ENCODE data around the gene CCDC157. TPM values are rescaled to one million over a fixed set of nuclear protein-coding genes. Genes with fewer than 3 reads are reported as not detected.

Gene CCDC157
- total RNA-seq, 2 donors from 2014 or later = 6.1 to 7.2 TPM

GRCh38 chr22:30414525-30415047, 57.8 kb downstream of the CCDC157 start:
- Histone ChIP-seq H3K4me1 (ENCODE audit: control insufficient read depth, insufficient read depth, low read length) (no peaks in the 10 kb centered on the region), H3K4me3 (ENCODE audit: low read length) (no peak overlapping the region), H3K9ac (ENCODE audit: extremely low read depth, low read length, poor library complexity, severe bottlenecking) (no peak overlapping the region), H3K36me3 (ENCODE audit: control insufficient read depth, insufficient read depth, low read length) (peaks cover 68% of the 10 kb centered on the region), H3K27me3 (ENCODE audit: control insufficient read depth, insufficient read depth, low read length, poor library complexity, severe bottlenecking) (no peaks in the 10 kb centered on the region), H3K27ac (ENCODE audit: low read depth, low read length) (no peak overlapping the region), H3K9me3 (ENCODE audit: control insufficient read depth, low read length) (no peaks in the 10 kb centered on the region)
- no peak for DNase-seq
- no peak overlapping the region for H3K27ac Mint-ChIP-seq
- 96 to 98% methylated on average over 3 to 4 of the region's 4 CpGs for WGBS, 2 experiments (ENCODE audit: insufficient coverage in 1 of 2, insufficient read length in 1 of 2)
- no peak overlapping the region for H3K4me3 Mint-ChIP-seq
- no peak for TF ChIP-seq CTCF (conservative IDR thresholded peaks at IDR 0.05)
- no peaks in the 10 kb centered on the region for H3K27me3 Mint-ChIP-seq (ENCODE audit: insufficient read depth)
- H3K4me1 Mint-ChIP-seq = peaks cover 4% of the 10 kb centered on the region
- peaks cover 62% of the 10 kb centered on the region for H3K36me3 Mint-ChIP-seq (ENCODE audit: low read depth)
- no peaks in the 10 kb centered on the region for H3K9me3 Mint-ChIP-seq

- Histone ChIP-seq H3K9me3 (ENCODE audit: control insufficient read depth, low read length) (no peaks in the 10 kb centered on the region), H3K4me3 (ENCODE audit: low read length) (no peak overlapping the region), H3K9ac (ENCODE audit: extremely low read depth, low read length, poor library complexity, severe bottlenecking) (no peak overlapping the region), H3K4me1 (ENCODE audit: control insufficient read depth, insufficient read depth, low read length) (peaks cover 5% of the 10 kb centered on the region), H3K36me3 (ENCODE audit: control insufficient read depth, insufficient read depth, low read length) (peaks cover 66% of the 10 kb centered on the region), H3K27ac (ENCODE audit: low read depth, low read length) (no peak overlapping the region), H3K27me3 (ENCODE audit: control insufficient read depth, insufficient read depth, low read length, poor library complexity, severe bottlenecking) (no peaks in the 10 kb centered on the region)
- no peaks in the 10 kb centered on the region for H3K27me3 Mint-ChIP-seq (ENCODE audit: insufficient read depth)
- 84 to 93% methylated on average over 2 of the region's 2 CpGs for WGBS, 2 experiments (ENCODE audit: insufficient coverage in 1 of 2, insufficient read length in 1 of 2)
- no peaks in the 10 kb centered on the region for H3K9me3 Mint-ChIP-seq
- H3K27ac Mint-ChIP-seq = no peak overlapping the region
- peaks cover 11% of the 10 kb centered on the region for H3K4me1 Mint-ChIP-seq
- no peak overlapping the region for H3K4me3 Mint-ChIP-seq
- peaks cover 61% of the 10 kb centered on the region for H3K36me3 Mint-ChIP-seq (ENCODE audit: low read depth)
- TF ChIP-seq CTCF (conservative IDR thresholded peaks at IDR 0.05) = no peak
- no peak for DNase-seq
Observed at GRCh38 chr22:30416403-30416802, 59.6 kb downstream of the CCDC157 start.

- Histone ChIP-seq H3K27ac (ENCODE audit: low read depth, low read length) (no peak overlapping the region), H3K9me3 (ENCODE audit: control insufficient read depth, low read length) (no peaks in the 10 kb centered on the region), H3K27me3 (ENCODE audit: control insufficient read depth, insufficient read depth, low read length, poor library complexity, severe bottlenecking) (no peaks in the 10 kb centered on the region), H3K9ac (ENCODE audit: extremely low read depth, low read length, poor library complexity, severe bottlenecking) (no peak overlapping the region), H3K4me3 (ENCODE audit: low read length) (no peak overlapping the region), H3K4me1 (ENCODE audit: control insufficient read depth, insufficient read depth, low read length) (peaks cover 8% of the 10 kb centered on the region), H3K36me3 (ENCODE audit: control insufficient read depth, insufficient read depth, low read length) (peaks cover 66% of the 10 kb centered on the region)
- H3K9me3 Mint-ChIP-seq = no peaks in the 10 kb centered on the region
- H3K27me3 Mint-ChIP-seq (ENCODE audit: insufficient read depth) = no peaks in the 10 kb centered on the region
- peaks cover 15% of the 10 kb centered on the region for H3K4me1 Mint-ChIP-seq
- H3K27ac Mint-ChIP-seq = no peak overlapping the region
- DNase-seq = no peak
- no peak for TF ChIP-seq CTCF (conservative IDR thresholded peaks at IDR 0.05)
- H3K36me3 Mint-ChIP-seq (ENCODE audit: low read depth) = peaks cover 60% of the 10 kb centered on the region
- no peak overlapping the region for H3K4me3 Mint-ChIP-seq
- WGBS, 2 experiments (ENCODE audit: insufficient coverage in 1 of 2, insufficient read length in 1 of 2) = 87% methylated on average over 1 of the region's 1 CpG; no CpG with 5 or more reads in 1 of the 2 experiments
Observed at GRCh38 chr22:30416837-30417236, 60.0 kb downstream of the CCDC157 start.

Measured in endodermal cell (in vitro differentiated cells).